Measurements from ENCODE around the gene HBQ1.
"Not testable (repeated sequence)": the region's sequence is repeated elsewhere in the genome, so short reads cannot be mapped to it uniquely, and the experiment has no call there.

The HBQ1 gene

DNA sequence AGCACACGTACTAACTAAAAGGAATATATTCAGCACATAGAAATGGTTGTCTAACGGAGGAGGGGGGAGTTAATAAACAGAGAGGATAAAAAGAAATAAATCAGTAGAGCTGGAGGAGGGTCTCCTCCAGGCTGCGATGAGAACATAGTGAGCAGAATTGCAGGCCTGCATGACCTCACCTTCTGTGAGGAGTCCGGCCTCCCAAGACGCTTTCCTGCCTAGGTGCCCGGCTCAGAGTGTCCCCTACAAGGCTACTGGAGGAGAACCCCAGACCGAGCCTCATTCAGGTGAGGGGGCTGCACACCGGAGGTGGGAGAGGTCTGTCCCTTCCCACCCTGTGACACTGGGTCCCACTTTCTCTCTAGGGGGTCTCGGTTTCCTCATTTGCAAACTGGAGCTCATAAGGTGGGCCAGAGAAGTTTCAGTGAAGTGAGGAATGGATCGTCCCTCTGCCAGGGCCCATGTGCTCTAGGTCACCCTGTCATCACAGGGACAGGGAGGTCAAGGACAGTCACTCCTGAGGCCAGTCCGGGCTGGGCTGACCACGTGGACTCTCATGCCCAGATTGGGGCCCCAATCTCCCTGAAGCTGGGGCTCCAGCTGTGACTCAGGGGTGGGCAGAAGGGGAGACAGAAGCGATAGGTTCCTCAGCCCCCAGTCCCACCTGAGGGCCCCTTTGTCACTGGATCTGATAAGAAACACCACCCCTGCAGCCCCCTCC, 17.8 kb upstream of the HBQ1 start:
- no peak for DNase-seq

DNA sequence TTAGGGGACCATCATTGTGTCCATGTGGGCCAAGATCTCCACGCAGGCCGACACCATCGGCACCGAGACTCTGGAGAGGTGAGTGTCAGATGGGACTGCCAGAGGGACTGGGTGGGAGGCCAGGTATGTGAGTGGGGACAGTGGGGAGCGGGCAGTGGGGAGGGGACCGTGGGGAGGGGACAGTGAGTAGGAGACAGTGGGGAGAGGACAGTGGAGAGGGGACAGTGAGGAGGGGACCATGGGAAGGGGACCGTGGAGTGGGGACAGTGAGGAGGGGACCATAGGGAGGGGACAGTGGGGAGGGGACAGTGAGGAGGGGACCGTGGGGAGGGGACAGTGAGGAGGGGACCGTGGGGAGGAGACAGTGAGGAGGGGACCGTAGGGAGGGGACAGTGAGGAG, 17.1 kb upstream of the HBQ1 start:
- not testable (repeated sequence) for DNase-seq

DNA sequence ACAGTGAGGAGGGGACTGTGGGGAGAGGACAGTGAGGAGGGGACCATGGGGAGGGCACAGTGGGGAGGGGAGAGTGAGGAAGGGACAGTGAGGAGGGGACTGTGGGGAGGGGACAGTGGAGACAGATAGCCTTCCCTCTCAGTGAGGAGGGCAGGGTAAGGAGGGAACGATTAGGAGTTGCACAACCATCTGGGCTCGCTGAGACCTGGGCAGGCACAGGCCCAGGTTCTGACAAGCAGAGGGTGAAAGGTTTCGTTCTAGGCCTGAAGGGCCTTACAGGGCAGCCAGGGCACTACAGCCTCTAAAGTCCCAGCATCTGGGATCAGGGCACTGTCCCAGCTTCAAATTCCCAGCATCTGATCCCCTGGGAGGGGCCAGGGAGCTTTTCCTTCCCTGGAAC, 16.6 kb upstream of the HBQ1 start:
- not testable (repeated sequence) for DNase-seq

DNA sequence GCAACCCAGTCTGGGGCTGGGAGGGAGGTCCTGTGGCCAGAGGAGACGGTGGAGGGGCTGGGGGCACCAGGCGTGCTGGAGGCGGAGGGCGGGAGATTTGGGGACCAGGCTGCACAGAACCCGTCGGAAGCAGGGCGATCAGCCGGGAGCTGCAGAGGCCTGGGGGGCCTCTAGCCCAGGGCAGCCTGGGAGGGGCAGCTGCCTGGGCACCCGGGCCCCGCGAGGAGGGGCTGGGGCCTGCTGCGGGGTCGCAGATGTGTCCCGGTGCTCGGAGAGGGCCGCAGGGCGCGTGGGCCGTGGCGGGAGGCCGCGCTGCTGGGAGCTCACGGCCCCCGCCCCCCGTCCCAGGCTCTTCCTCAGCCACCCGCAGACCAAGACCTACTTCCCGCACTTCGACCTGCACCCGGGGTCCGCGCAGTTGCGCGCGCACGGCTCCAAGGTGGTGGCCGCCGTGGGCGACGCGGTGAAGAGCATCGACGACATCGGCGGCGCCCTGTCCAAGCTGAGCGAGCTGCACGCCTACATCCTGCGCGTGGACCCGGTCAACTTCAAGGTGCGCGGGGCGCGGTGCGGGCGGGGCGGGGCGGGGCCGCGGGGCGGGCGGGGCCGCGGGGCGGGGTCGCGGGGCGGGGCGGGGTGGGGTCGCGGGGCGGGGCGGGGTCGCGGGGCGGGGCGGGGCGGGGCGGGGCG, 16.0 kb upstream of the HBQ1 start:
- not testable (repeated sequence) for DNase-seq

DNA sequence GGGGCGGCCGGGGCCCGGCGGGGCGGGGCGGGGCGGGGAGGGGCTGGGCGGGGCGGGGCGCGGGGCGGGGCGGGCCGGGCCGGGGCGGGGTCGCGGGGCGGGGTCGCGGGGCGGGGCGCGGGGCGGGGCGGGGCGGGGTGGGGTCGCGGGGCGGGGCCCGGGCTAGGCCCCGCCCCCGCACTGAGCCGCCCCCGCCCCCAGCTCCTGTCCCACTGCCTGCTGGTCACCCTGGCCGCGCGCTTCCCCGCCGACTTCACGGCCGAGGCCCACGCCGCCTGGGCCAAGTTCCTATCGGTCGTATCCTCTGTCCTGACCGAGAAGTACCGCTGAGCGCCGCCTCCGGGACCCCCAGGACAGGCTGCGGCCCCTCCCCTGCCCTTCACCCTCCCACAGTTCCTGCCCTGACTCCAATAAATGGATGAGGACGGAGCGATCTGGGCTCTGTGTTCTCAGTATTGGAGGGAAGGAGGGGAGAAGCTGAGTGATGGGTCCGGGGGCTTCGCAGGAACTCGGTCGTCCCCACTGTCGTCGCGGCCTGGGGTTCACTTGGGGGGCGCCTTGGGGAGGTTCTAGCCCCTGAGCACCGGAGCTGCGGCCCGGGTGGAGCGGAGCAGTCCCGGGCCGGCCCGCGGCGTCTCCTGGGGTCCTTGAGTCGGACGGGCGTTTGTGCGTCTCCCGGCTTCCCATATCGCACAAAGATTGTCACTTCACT, 15.3 kb upstream of the HBQ1 start:
- no peak for DNase-seq

DNA sequence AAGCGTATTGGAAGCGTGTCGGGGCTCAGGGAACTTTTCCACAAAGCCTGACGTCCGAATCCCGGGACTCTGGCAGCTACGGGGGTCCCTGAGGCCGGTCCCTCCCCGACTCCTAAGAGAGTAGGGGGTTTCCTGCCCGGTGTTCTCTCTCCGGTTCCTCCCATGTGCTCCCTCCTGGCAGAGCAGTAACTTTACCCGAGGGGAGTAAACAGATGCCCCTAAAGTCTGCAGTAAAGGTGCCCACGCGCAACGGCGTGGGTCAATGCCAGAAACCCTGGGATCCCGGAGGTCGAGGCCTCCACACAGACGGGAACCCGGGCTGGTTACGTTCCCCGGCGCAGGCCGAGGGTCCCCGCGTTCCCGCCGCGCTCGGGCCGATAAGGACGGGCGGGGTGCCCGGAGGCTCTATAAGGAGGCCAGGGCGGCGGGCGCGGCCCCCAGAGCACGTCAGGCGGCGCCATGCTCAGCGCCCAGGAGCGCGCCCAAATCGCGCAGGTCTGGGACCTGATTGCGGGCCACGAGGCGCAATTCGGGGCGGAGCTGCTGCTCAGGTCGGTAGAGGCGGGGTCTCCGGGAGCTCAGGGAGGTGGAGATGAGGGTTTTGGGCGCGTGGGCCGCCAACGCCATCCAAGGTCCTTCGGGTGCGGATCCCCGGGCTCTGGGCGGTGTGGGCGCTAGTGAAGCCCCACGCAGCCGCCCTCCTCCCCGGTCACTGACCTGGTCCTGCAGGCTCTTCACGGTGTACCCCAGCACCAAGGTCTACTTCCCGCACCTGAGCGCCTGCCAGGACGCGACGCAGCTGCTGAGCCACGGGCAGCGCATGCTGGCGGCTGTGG, 14.5 kb upstream of the HBQ1 start, which contains the start of gene HBM:
TSS of gene HBM (plus strand) at position 440 of the 836 bp plus-strand sequence. CDS start at position 460, 20 bp downstream.
- no peak for DNase-seq

DNA sequence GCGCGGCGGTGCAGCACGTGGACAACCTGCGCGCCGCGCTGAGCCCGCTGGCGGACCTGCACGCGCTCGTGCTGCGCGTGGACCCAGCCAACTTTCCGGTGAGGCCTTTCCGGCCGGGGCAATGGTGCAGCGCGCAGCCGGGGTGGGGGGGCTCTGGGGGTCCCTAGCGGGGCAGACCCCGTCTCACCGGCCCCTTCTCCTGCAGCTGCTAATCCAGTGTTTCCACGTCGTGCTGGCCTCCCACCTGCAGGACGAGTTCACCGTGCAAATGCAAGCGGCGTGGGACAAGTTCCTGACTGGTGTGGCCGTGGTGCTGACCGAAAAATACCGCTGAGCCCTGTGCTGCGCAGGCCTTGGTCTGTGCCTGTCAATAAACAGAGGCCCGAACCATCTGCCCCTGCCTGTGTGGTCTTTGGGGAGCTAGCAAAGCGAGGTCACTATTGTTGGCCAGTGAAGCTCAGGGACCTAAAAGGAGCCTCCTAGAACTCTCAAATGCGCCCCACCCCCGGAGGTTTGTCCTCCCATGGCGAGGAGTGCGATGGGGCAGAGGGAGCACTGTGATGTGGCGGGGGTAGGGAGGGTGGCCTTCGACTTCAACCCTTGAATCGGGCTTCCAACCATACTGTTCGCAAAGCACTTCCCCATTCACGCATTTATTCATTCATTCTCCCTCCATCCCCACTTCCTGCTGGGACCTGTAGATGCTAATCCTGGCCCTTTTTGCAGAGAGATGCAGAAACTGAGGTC, 13.7 kb upstream of the HBQ1 start:
- no peak for DNase-seq

DNA sequence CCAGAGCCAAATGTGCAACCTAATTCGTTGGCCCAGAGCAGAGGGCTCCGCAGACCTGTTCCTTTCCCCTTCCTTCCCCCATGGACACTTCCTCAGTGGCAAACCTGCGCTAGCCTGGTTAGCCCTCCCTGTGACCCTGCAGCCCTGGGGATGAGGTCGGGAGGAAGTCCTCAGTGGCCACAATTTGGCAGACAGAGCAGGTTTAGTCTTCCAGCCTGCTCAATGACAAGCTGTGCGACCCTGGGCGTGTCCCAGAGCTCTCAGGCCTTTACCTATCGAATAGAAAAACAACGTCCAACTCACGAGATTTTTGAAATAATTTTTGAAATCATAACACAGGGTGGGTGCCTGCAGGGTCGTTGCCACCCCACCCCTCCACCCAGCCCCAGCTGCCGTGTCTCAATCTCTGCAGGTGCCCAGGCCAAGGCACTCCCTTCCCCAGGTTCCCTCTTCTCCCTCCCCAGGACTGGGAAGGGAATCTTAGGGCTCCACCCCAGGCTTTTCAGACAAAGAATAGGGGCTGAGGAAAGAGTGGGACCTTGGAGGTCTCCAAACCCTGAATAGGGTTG, 13.1 kb upstream of the HBQ1 start:
- DNase-seq = no peak

DNA sequence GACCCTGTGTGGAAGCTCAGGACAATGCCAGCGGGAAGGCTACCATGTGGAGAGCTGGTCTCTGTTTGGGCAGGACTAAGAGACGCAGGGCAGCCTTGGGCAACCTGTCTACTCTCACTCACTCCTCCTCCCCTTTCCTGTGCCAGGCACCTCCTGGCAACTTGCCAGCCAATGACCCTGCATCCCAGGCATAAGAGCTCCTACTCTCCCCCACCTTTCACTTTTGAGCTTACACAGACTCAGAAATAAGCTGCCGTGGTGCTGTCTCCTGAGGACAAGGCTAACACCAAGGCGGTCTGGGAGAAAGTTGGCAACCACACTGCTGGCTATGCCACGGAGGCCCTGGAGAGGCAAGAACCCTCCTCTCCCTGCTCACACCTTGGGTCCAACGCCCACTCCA, 11.8 kb upstream of the HBQ1 start:
- no peak for DNase-seq

DNA sequence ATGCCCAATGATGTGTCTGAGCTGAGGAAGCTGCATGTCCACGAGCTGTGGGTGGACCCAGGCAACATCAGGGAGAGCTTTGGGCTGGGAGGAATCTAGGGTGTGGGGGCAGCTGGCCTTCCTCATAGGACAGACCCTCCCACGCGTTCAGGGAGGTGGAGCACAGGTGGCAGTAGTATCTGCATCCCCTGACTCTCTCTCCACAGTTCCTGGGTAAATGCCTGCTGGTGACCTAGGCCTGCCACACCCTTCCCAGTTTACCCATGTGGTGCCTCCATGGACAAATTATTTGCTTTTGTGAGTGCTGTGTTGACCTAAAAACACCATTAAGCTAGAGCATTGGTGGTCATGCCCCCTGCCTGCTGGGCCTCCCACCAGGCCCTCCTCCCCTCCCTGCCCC, 11.2 kb upstream of the HBQ1 start:
- DNase-seq = no peak

DNA sequence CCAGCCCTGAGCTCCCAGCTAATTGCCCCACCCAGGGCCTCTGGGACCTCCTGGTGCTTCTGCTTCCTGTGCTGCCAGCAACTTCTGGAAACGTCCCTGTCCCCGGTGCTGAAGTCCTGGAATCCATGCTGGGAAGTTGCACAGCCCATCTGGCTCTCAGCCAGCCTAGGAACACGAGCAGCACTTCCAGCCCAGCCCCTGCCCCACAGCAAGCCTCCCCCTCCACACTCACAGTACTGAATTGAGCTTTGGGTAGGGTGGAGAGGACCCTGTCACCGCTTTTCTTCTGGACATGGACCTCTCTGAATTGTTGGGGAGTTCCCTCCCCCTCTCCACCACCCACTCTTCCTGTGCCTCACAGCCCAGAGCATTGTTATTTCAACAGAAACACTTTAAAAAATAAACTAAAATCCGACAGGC, 10.2 kb upstream of the HBQ1 start:
- peak; percentile 9 for DNase-seq

DNA sequence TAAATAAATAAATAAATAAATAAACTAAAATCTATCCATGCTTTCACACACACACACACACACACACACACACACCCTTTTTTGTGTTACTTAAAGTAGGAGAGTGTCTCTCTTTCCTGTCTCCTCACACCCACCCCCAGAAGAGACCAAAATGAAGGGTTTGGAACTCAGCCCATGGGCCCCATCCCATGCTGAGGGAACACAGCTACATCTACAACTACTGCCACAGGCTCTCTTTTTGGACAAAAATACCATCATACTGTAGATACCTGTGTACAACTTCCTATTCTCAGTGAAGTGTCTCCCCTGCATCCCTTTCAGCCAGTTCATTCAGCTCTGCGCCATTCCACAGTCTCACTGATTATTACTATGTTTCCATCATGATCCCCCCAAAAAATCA, 9.5 kb upstream of the HBQ1 start:
- no peak for DNase-seq

DNA sequence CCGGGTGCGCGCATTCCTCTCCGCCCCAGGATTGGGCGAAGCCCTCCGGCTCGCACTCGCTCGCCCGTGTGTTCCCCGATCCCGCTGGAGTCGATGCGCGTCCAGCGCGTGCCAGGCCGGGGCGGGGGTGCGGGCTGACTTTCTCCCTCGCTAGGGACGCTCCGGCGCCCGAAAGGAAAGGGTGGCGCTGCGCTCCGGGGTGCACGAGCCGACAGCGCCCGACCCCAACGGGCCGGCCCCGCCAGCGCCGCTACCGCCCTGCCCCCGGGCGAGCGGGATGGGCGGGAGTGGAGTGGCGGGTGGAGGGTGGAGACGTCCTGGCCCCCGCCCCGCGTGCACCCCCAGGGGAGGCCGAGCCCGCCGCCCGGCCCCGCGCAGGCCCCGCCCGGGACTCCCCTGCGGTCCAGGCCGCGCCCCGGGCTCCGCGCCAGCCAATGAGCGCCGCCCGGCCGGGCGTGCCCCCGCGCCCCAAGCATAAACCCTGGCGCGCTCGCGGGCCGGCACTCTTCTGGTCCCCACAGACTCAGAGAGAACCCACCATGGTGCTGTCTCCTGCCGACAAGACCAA, 7.8 kb upstream of the HBQ1 start, which contains the start of gene HBA2:
TSS of gene HBA2 (plus strand) at position 503 of the 568 bp plus-strand sequence. CDS start at position 540, 37 bp downstream.
- DNase-seq = not testable (repeated sequence)

DNA sequence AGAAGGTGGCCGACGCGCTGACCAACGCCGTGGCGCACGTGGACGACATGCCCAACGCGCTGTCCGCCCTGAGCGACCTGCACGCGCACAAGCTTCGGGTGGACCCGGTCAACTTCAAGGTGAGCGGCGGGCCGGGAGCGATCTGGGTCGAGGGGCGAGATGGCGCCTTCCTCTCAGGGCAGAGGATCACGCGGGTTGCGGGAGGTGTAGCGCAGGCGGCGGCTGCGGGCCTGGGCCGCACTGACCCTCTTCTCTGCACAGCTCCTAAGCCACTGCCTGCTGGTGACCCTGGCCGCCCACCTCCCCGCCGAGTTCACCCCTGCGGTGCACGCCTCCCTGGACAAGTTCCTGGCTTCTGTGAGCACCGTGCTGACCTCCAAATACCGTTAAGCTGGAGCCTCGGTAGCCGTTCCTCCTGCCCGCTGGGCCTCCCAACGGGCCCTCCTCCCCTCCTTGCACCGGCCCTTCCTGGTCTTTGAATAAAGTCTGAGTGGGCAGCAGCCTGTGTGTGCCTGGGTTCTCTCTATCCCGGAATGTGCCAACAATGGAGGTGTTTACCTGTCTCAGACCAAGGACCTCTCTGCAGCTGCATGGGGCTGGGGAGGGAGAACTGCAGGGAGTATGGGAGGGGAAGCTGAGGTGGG, 6.9 kb upstream of the HBQ1 start:
- DNase-seq = not testable (repeated sequence)

DNA sequence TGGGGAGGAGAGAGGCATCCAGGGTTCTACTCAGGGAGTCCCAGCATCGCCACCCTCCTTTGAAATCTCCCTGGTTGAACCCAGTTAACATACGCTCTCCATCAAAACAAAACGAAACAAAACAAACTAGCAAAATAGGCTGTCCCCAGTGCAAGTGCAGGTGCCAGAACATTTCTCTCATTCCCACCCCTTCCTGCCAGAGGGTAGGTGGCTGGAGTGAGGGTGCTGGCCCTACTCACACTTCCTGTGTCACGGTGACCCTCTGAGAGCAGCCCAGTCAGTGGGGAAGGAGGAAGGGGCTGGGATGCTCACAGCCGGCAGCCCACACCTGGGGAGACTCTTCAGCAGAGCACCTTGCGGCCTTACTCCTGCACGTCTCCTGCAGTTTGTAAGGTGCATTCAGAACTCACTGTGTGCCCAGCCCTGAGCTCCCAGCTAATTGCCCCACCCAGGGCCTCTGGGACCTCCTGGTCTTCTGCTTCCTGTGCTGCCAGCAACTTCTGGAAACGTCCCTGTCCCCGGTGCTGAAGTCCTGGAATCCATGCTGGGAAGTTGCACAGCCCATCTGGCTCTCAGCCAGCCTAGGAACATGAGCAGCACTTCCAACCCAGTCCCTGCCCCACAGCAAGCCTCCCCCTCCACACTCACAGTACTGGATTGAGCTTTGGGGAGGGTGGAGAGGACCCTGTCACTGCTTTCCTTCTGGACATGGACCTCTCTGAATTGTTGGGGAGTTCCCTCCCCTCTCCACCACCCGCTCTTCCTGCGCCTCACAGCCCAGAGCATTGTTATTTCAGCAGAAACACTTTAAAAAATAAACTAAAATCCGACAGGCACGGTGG, 6.1 kb upstream of the HBQ1 start:
- DNase-seq = not testable (repeated sequence)

DNA sequence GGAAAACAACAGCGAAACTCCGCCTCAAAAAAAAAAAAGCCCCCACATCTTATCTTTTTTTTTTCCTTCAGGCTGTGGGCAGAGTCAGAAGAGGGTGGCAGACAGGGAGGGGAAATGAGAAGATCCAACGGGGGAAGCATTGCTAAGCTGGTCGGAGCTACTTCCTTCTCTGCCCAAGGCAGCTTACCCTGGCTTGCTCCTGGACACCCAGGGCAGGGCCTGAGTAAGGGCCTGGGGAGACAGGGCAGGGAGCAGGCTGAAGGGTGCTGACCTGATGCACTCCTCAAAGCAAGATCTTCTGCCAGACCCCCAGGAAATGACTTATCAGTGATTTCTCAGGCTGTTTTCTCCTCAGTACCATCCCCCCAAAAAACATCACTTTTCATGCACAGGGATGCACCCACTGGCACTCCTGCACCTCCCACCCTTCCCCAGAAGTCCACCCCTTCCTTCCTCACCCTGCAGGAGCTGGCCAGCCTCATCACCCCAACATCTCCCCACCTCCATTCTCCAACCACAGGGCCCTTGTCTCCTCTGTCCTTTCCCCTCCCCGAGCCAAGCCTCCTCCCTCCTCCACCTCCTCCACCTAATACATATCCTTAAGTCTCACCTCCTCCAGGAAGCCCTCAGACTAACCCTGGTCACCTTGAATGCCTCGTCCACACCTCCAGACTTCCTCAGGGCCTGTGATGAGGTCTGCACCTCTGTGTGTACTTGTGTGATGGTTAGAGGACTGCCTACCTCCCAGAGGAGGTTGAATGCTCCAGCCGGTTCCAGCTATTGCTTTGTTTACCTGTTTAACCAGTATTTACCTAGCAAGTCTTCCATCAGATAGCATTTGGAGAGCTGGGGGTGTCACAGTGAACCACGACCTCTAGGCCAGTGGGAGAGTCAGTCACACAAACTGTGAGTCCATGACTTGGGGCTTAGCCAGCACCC, 5.0 kb upstream of the HBQ1 start:
- peak; percentile 39 for DNase-seq

DNA sequence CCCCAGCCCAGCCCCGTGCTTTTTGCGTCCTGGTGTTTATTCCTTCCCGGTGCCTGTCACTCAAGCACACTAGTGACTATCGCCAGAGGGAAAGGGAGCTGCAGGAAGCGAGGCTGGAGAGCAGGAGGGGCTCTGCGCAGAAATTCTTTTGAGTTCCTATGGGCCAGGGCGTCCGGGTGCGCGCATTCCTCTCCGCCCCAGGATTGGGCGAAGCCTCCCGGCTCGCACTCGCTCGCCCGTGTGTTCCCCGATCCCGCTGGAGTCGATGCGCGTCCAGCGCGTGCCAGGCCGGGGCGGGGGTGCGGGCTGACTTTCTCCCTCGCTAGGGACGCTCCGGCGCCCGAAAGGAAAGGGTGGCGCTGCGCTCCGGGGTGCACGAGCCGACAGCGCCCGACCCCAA, 4.3 kb upstream of the HBQ1 start:
- not testable (repeated sequence) for DNase-seq
